ENCODE data around the gene SHROOM3.

The SHROOM3 gene

GRCh38 chr4:76754439-76754838 is 319.4 kb downstream of the SHROOM3 start:
- Histone ChIP-seq H3K9me3 (no peaks in the 10 kb centered on the region), H3K27ac (no peak overlapping the region), H3K36me3 (no peaks in the 10 kb centered on the region), H3K27me3 (peaks cover 33% of the 10 kb centered on the region), H3K4me1 (ENCODE audit: control insufficient read depth in 1 of 2, insufficient read depth in 1 of 2, low read depth in 1 of 2, low read length in 1 of 2) (no peaks in the 10 kb centered on the region), H3K4me3 (ENCODE audit: low read depth in 1 of 2, low read length in 1 of 2) (no peak overlapping the region)
- no peak for TF ChIP-seq CTCF (IDR thresholded peaks at IDR 0.05)

GRCh38 chr4:76755756-76756155 is 320.7 kb downstream of the SHROOM3 start:
- Histone ChIP-seq H3K36me3 (no peaks in the 10 kb centered on the region), H3K4me1 (ENCODE audit: control insufficient read depth in 1 of 2, insufficient read depth in 1 of 2, low read depth in 1 of 2, low read length in 1 of 2) (no peaks in the 10 kb centered on the region), H3K27me3 (peaks cover 40% of the 10 kb centered on the region), H3K9me3 (no peaks in the 10 kb centered on the region), H3K27ac (no peak overlapping the region), H3K4me3 (ENCODE audit: low read depth in 1 of 2, low read length in 1 of 2) (no peak overlapping the region)
- TF ChIP-seq CTCF (IDR thresholded peaks at IDR 0.05) = no peak

- peaks cover 36% of the 10 kb centered on the region for H3K27me3 ChIP-seq
- H3K4me1 ChIP-seq (ENCODE audit: control insufficient read depth in 1 of 2, insufficient read depth in 1 of 2, low read depth in 1 of 2, low read length in 1 of 2) = no peaks in the 10 kb centered on the region
- H3K36me3 ChIP-seq = no peaks in the 10 kb centered on the region
- H3K9me3 ChIP-seq = no peaks in the 10 kb centered on the region
- H3K27ac ChIP-seq = no peak overlapping the region
- no peak for TF ChIP-seq CTCF (IDR thresholded peaks at IDR 0.05)
- H3K4me3 ChIP-seq (ENCODE audit: low read depth in 1 of 2, low read length in 1 of 2) = no peak overlapping the region
These were observed 321.4 kb downstream of the SHROOM3 start for GRCh38 chr4:76756416-76756815.

GRCh38 chr4:76757418-76757939 is 322.4 kb downstream of the SHROOM3 start:
- H3K27ac ChIP-seq = no peak overlapping the region
- H3K9me3 ChIP-seq = no peaks in the 10 kb centered on the region
- TF ChIP-seq CTCF (IDR thresholded peaks at IDR 0.05) = no peak
- no peaks in the 10 kb centered on the region for H3K4me1 ChIP-seq (ENCODE audit: control insufficient read depth in 1 of 2, insufficient read depth in 1 of 2, low read depth in 1 of 2, low read length in 1 of 2)
- H3K4me3 ChIP-seq (ENCODE audit: low read depth in 1 of 2, low read length in 1 of 2) = no peak overlapping the region
- H3K27me3 ChIP-seq = peaks cover 27% of the 10 kb centered on the region
- H3K36me3 ChIP-seq = no peaks in the 10 kb centered on the region

GRCh38 chr4:76758290-76758882 is 323.4 kb downstream of the SHROOM3 start:
- no peaks in the 10 kb centered on the region for H3K9me3 ChIP-seq
- TF ChIP-seq CTCF (IDR thresholded peaks at IDR 0.05) = no peak
- no peaks in the 10 kb centered on the region for H3K36me3 ChIP-seq

More at GRCh38 chr4:76758290-76758882, 323.4 kb downstream of the SHROOM3 start:
- H3K4me1 ChIP-seq (ENCODE audit: control insufficient read depth in 1 of 2, insufficient read depth in 1 of 2, low read depth in 1 of 2, low read length in 1 of 2) = no peaks in the 10 kb centered on the region
- no peak overlapping the region for H3K4me3 ChIP-seq (ENCODE audit: low read depth in 1 of 2, low read length in 1 of 2)
- no peak overlapping the region for H3K27ac ChIP-seq
- H3K27me3 ChIP-seq = peaks cover 18% of the 10 kb centered on the region
